ENCODE data around the gene DHODH.
"Not testable (repeated sequence)": the region's sequence is repeated elsewhere in the genome, so short reads cannot be mapped to it uniquely, and the experiment has no call there.

The DHODH gene

GRCh38 chr16:72072514-72073342, 64.2 kb downstream of the DHODH start:
- TF ChIP-seq CTCF (IDR thresholded peaks at IDR 0.05) = no peak
- peak; percentile 76 for DNase-seq (ENCODE audit: low spot score)
- Histone ChIP-seq H3K4me3 (peak overlapping the region; percentile 40), H3K27ac (peak overlapping the region; percentile 70 to 83)

- H3K27ac ChIP-seq = peak overlapping the region; percentile 70 to 83
- H3K4me3 ChIP-seq = peak overlapping the region; percentile 40
- DNase-seq (ENCODE audit: low spot score) = peak; percentile 82
- no peak for TF ChIP-seq CTCF (IDR thresholded peaks at IDR 0.05)
Observed at GRCh38 chr16:72073560-72074230, 65.2 kb downstream of the DHODH start.

DNA sequence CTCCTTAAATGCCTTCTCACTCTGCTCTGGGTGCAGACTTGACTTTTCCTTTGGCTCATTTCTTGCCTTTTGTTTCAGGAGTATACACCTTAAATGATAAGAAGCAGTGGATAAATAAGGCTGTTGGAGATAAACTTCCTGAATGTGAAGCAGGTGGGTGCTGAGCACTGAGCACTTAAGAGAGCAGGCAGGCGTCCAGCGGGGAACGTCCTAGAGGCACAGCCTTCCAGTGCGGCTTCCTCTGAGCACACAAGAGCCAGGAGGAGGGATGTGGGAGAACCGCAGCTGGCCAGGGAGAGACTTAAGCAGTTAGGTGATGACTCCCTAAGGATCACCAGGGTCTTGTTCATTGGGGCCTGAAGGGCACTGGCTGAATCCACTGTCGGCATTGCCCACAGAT, 66.5 kb downstream of the DHODH start:
- not testable (repeated sequence) for DNase-seq (ENCODE audit: low spot score); H3K4me3 ChIP-seq
- H3K27ac ChIP-seq = peak overlapping the region in 1 of 2 donors; percentile 64
